HepG2 (cell line): ENCODE measurements around the gene ABI3BP. TPM values are rescaled to one million over a fixed set of nuclear protein-coding genes. Genes with fewer than 3 reads are reported as not detected.

Experiments
- HES4 ChIP-seq: sonication (generic); formaldehyde crosslinking; IDR thresholded peaks from 2 replicates; pipeline ENCODE4 v1.9.0; 2021; ENCODE audit warnings: mild to moderate bottlenecking, missing genetic modification reagents, borderline replicate concordance
- HNRNPL ChIP-seq: fragments of 200-400 bp; formaldehyde crosslinking; IDR thresholded peaks from 2 replicates; pipeline ENCODE4 v1.6.1; 2017; ENCODE audit warnings: mild to moderate bottlenecking, low read depth, low read length
- HOXD1 ChIP-seq: sonication (generic); formaldehyde crosslinking; IDR thresholded peaks from 2 replicates; pipeline ENCODE4 v1.5.0; 2020; ENCODE audit warnings: missing genetic modification reagents
- NFIC ChIP-seq: IDR thresholded peaks from 2 replicates; pipeline ENCODE4 v1.6.1; 2012; ENCODE audit warnings: mild to moderate bottlenecking, low read length, inconsistent platforms
- NR2F6 ChIP-seq, 2 experiments: IDR thresholded peaks; 2 replicates each; pipeline ENCODE4 v1.6.1; 2016; ENCODE audit warnings: antibody characterized with exemption in 1 of 2, mild to moderate bottlenecking in 1 of 2
- PCBP1 ChIP-seq: fragments of 200-400 bp; formaldehyde crosslinking; IDR thresholded peaks from 2 replicates; pipeline ENCODE4 v1.6.1; 2017; ENCODE audit warnings: mild to moderate bottlenecking, low read depth, low read length, borderline replicate concordance
- RXRB ChIP-seq: IDR thresholded peaks from 2 replicates; pipeline ENCODE4 v1.6.1; 2016; ENCODE audit warnings: borderline replicate concordance, missing genetic modification reagents, missing compliant biosample characterization
- SOX13 ChIP-seq, 3 experiments: fragments of 450-650 bp in 1 of 3; sonication (generic) in 1 of 3; formaldehyde crosslinking in 1 of 3; IDR thresholded peaks in 2 of 3; conservative IDR thresholded peaks in 1 of 3; 2 replicates each; pipeline versions ENCODE4 v1.5.0 to v1.6.1; 2016 to 2020; ENCODE audit warnings: antibody characterized with exemption in 1 of 3, mild to moderate bottlenecking in 1 of 3, missing compliant biosample characterization in 1 of 3, missing genetic modification reagents in 1 of 3, moderate library complexity in 1 of 3
- ZNF382 ChIP-seq: sonication (generic); formaldehyde crosslinking; IDR thresholded peaks from 2 replicates; pipeline ENCODE4 v1.5.0; 2020; ENCODE audit warnings: missing genetic modification reagents, mild to moderate bottlenecking, borderline replicate concordance
- ZNF501 ChIP-seq: sonication (generic); formaldehyde crosslinking; IDR thresholded peaks from 2 replicates; pipeline ENCODE4 v1.5.1; 2020; ENCODE audit warnings: mild to moderate bottlenecking, moderate library complexity, missing genetic modification reagents
- ZNF552 ChIP-seq: sonication (generic); formaldehyde crosslinking; IDR thresholded peaks from 2 replicates; pipeline ENCODE4 v1.9.0; 2022; ENCODE audit warnings: missing genetic modification reagents, mild to moderate bottlenecking, borderline replicate concordance
- ZNF577 ChIP-seq: sonication (generic); formaldehyde crosslinking; IDR thresholded peaks from 2 replicates; pipeline ENCODE4 v1.4.0; 2020; ENCODE audit warnings: mild to moderate bottlenecking, low read depth, missing genetic modification reagents, borderline replicate concordance
- ZNF841 ChIP-seq: sonication (generic); formaldehyde crosslinking; IDR thresholded peaks from 2 replicates; pipeline ENCODE4 v1.8.1; 2023; ENCODE audit warnings: missing genetic modification reagents, borderline replicate concordance
- polyA plus RNA-seq, 8 experiments: library from polyadenylated mRNA; depleted of rRNA in 3 of 8; stranded (reverse) in 7 of 8; unstranded in 1 of 8; fragments of >200 nt; fragmentation: Illumina TruSeq in 4 of 8; extraction: Trizol in 4 of 8; gene quantifications; 2 replicates each; pipeline versions ENCODE4 v1.2.1 to v1.2.3, GENCODE V29; 2011 to 2016; ENCODE audit warnings: low read depth in 4 of 8, missing spikeins in 1 of 8, mixed read lengths in 1 of 8; ENCODE audit not compliant: insufficient read depth in 1 of 8
- total RNA-seq, 5 experiments: library from RNA; depleted of rRNA; stranded (reverse); fragments of >200 nt; fragmentation: Illumina TruSeq; extraction: Trizol; gene quantifications; 2 replicates each; pipeline ENCODE4 v1.2.3, GENCODE V29; 2016; ENCODE audit warnings: low read depth in 1 of 5
- TF ChIP-seq, protein P1 (sequence below): IDR thresholded peaks from 2 replicates; pipeline ENCODE4 v1.6.1; 2016; ENCODE audit warnings: missing compliant biosample characterization, missing genetic modification reagents, borderline replicate concordance
- TF ChIP-seq, protein P2 (sequence below): sonication (generic); formaldehyde crosslinking; IDR thresholded peaks from 2 replicates; pipeline ENCODE4 v1.9.0; 2022; ENCODE audit warnings: low read depth, missing genetic modification reagents
- TF ChIP-seq, protein P3 (sequence below): sonication (generic); formaldehyde crosslinking; IDR thresholded peaks from 2 replicates; pipeline ENCODE4 v1.4.0; 2020; ENCODE audit warnings: missing genetic modification reagents
- TF ChIP-seq, protein P4 (sequence below): sonication (generic); formaldehyde crosslinking; IDR thresholded peaks from 2 replicates; pipeline ENCODE4 v1.5.1; 2020; ENCODE audit warnings: mild to moderate bottlenecking, missing genetic modification reagents, borderline replicate concordance
- TF ChIP-seq, protein P5 (sequence below): sonication (generic); formaldehyde crosslinking; IDR thresholded peaks from 2 replicates; pipeline ENCODE4 v1.4.0; 2020; ENCODE audit warnings: mild to moderate bottlenecking, missing genetic modification reagents

Gene ABI3BP
- total and polyA plus RNA-seq, 2 of the 13 experiments (the other 11 are each of a cell fraction or from before 2014, with no cell fraction given), result not detected

DNA sequence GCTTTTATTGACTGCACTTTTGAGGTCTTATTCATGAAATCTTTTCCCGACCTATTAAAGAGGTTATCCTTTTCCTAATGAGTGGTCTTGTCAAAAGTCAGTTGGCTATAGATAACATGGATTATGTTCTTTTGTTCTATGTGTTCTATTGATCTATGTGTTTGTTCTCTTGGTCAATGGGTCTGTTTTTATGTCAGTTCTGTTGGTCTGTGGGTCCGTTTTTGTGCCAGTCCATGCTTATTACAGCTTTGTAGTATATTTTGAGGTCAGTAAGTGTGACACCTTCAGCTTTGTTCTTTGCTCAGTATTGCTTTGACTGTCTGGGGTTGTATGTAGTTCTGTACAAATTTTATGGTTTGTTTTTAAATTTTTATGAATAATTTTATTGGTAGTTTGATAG is 276.2 kb downstream of the ABI3BP start (continued):
- no peak for TF ChIP-seq ZNF841 (CRISPR knock-in tag)
- TF ChIP-seq, protein P1, sequence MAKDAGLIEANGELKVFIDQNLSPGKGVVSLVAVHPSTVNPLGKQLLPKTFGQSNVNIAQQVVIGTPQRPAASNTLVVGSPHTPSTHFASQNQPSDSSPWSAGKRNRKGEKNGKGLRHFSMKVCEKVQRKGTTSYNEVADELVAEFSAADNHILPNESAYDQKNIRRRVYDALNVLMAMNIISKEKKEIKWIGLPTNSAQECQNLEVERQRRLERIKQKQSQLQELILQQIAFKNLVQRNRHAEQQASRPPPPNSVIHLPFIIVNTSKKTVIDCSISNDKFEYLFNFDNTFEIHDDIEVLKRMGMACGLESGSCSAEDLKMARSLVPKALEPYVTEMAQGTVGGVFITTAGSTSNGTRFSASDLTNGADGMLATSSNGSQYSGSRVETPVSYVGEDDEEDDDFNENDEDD (CRISPR knock-in tag), result no peak
- TF ChIP-seq SOX13 (IDR thresholded peaks at IDR 0.05), result peak; percentile 18; the same call in 1 of the 2 replicates
- peak in 1 of 2 experiments; percentile 81; a peak in 2 of 4 replicates for TF ChIP-seq SOX13 (CRISPR knock-in tag; conservative IDR thresholded peaks at IDR 0.05 in 1 of 2, IDR thresholded peaks at IDR 0.05 in 1 of 2)
- TF ChIP-seq, protein P2, sequence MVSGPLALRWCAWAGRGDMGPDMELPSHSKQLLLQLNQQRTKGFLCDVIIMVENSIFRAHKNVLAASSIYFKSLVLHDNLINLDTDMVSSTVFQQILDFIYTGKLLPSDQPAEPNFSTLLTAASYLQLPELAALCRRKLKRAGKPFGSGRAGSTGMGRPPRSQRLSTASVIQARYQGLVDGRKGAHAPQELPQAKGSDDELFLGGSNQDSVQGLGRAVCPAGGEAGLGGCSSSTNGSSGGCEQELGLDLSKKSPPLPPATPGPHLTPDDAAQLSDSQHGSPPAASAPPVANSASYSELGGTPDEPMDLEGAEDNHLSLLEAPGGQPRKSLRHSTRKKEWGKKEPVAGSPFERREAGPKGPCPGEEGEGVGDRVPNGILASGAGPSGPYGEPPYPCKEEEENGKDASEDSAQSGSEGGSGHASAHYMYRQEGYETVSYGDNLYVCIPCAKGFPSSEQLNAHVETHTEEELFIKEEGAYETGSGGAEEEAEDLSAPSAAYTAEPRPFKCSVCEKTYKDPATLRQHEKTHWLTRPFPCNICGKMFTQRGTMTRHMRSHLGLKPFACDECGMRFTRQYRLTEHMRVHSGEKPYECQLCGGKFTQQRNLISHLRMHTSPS (CRISPR knock-in tag), result no peak
- TF ChIP-seq PCBP1, result no peak
- TF ChIP-seq ZNF382, result no peak
- TF ChIP-seq HNRNPL, result no peak
- peak; percentile 21; the same call in 1 of the 2 replicates for TF ChIP-seq NFIC
- TF ChIP-seq, protein P3, sequence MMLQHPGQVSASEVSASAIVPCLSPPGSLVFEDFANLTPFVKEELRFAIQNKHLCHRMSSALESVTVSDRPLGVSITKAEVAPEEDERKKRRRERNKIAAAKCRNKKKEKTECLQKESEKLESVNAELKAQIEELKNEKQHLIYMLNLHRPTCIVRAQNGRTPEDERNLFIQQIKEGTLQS, result no peak
- no peak for TF ChIP-seq ZNF552 (CRISPR knock-in tag)
- peak; percentile 64 for TF ChIP-seq NR2F6 (IDR thresholded peaks at IDR 0.05)
- TF ChIP-seq NR2F6 (CRISPR knock-in tag; IDR thresholded peaks at IDR 0.05), result no peak
- TF ChIP-seq, protein P4, sequence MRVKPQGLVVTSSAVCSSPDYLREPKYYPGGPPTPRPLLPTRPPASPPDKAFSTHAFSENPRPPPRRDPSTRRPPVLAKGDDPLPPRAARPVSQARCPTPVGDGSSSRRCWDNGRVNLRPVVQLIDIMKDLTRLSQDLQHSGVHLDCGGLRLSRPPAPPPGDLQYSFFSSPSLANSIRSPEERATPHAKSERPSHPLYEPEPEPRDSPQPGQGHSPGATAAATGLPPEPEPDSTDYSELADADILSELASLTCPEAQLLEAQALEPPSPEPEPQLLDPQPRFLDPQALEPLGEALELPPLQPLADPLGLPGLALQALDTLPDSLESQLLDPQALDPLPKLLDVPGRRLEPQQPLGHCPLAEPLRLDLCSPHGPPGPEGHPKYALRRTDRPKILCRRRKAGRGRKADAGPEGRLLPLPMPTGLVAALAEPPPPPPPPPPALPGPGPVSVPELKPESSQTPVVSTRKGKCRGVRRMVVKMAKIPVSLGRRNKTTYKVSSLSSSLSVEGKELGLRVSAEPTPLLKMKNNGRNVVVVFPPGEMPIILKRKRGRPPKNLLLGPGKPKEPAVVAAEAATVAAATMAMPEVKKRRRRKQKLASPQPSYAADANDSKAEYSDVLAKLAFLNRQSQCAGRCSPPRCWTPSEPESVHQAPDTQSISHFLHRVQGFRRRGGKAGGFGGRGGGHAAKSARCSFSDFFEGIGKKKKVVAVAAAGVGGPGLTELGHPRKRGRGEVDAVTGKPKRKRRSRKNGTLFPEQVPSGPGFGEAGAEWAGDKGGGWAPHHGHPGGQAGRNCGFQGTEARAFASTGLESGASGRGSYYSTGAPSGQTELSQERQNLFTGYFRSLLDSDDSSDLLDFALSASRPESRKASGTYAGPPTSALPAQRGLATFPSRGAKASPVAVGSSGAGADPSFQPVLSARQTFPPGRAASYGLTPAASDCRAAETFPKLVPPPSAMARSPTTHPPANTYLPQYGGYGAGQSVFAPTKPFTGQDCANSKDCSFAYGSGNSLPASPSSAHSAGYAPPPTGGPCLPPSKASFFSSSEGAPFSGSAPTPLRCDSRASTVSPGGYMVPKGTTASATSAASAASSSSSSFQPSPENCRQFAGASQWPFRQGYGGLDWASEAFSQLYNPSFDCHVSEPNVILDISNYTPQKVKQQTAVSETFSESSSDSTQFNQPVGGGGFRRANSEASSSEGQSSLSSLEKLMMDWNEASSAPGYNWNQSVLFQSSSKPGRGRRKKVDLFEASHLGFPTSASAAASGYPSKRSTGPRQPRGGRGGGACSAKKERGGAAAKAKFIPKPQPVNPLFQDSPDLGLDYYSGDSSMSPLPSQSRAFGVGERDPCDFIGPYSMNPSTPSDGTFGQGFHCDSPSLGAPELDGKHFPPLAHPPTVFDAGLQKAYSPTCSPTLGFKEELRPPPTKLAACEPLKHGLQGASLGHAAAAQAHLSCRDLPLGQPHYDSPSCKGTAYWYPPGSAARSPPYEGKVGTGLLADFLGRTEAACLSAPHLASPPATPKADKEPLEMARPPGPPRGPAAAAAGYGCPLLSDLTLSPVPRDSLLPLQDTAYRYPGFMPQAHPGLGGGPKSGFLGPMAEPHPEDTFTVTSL (CRISPR knock-in tag), result no peak
- no peak for TF ChIP-seq ZNF501 (CRISPR knock-in tag)
- no peak for TF ChIP-seq HOXD1 (CRISPR knock-in tag)
- no peak for TF ChIP-seq RXRB (CRISPR knock-in tag)
- TF ChIP-seq ZNF577, result no peak
- TF ChIP-seq, protein P5, sequence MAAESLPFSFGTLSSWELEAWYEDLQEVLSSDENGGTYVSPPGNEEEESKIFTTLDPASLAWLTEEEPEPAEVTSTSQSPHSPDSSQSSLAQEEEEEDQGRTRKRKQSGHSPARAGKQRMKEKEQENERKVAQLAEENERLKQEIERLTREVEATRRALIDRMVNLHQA (CRISPR knock-in tag), result no peak
- TF ChIP-seq HES4 (CRISPR knock-in tag), result no peak
